Esophagus (tissue), 2 donors: ENCODE results near the gene FAM53B. TPM values are rescaled to one million over a fixed set of nuclear protein-coding genes. Genes with fewer than 3 reads are reported as not detected.
A peak's percentile ranks its signal among the peaks of the same experiment; 100 is the strongest.

Experiments used
- H3K27ac ChIP-seq, 2 donors: one replicate each; pipeline ENCODE4 v1.5.1; 2013; ENCODE audit warnings: low read depth in 2 of 2, mild to moderate bottlenecking in 2 of 2, inconsistent platforms in 1 of 2, low read length in 1 of 2, moderate library complexity in 1 of 2
- H3K27me3 ChIP-seq, 2 donors: one replicate each; pipeline ENCODE4 v1.6.1; 2013; ENCODE audit warnings: low read length in 2 of 2, control low read depth in 1 of 2, mild to moderate bottlenecking in 1 of 2; ENCODE audit not compliant: insufficient read depth in 2 of 2, control insufficient read depth in 1 of 2
- H3K36me3 ChIP-seq, 2 donors: one replicate each; pipeline ENCODE4 v1.6.1; 2013; ENCODE audit warnings: low read length in 1 of 2; ENCODE audit not compliant: control insufficient read depth in 2 of 2, insufficient read depth in 2 of 2
- H3K4me1 ChIP-seq, 2 donors: one replicate each; pipeline ENCODE4 v1.6.1; 2013; ENCODE audit warnings: low read length in 1 of 2; ENCODE audit not compliant: control insufficient read depth in 2 of 2, insufficient read depth in 2 of 2
- H3K4me3 ChIP-seq, 2 donors: one replicate each; pipeline ENCODE4 v1.5.1; 2013; ENCODE audit warnings: low read length in 2 of 2, mild to moderate bottlenecking in 2 of 2, low read depth in 1 of 2, moderate library complexity in 1 of 2
- H3K9me3 ChIP-seq, 2 donors: one replicate each; pipeline ENCODE4 v1.6.1; 2013; ENCODE audit warnings: mild to moderate bottlenecking in 2 of 2, low read depth in 1 of 2, low read length in 1 of 2, moderate library complexity in 1 of 2; ENCODE audit not compliant: control insufficient read depth in 2 of 2, insufficient read depth in 1 of 2
- WGBS, 2 donors: extraction: QIAGEN DNeasy Blood & Tissue Kit; methylation state at CpG; one replicate each; pipeline ENCODE4 v1.1.7; 2013; 5-methylcytosine and 5-hydroxymethylcytosine counted together
- polyA plus RNA-seq, 2 donors: library from polyadenylated mRNA; stranded (reverse); fragments of 200-250 nt; gene quantifications; one replicate each; pipeline ENCODE4 v1.2.3, GENCODE V29; 2013
- donor health status: healthy with polysubstance abuse.
- donor health status: Bipolar disorder and iron deficiency.

FAM53B gene
- polyA plus RNA-seq, 2 donors, result 9.0 to 16.8 TPM

- Histone ChIP-seq H3K4me1 (peaks cover 0 to 28% of the 10 kb centered on the region in 2 donors), H3K27ac (peak overlapping the region in 1 of 2 donors; percentile 4), H3K36me3 (peaks cover 0 to 36% of the 10 kb centered on the region in 2 donors)
Observed at GRCh38 chr10:124694481-124695220, 49.5 kb downstream of the FAM53B start.

GRCh38 chr10:124693801-124694416, 50.3 kb downstream of the FAM53B start:
- Histone ChIP-seq H3K4me1 (peaks cover 0 to 22% of the 10 kb centered on the region in 2 donors), H3K27me3 (no peaks in the 10 kb centered on the region), H3K27ac (peak overlapping the region in 1 of 2 donors; percentile 2), H3K4me3 (no peak overlapping the region), H3K9me3 (no peaks in the 10 kb centered on the region), H3K36me3 (peaks cover 0 to 33% of the 10 kb centered on the region in 2 donors)
- 56 to 64% methylated on average over 10 of the region's 10 CpGs for WGBS, 2 donors

More at GRCh38 chr10:124694481-124695220, 49.5 kb downstream of the FAM53B start:
- 81 to 87% methylated on average over 14 of the region's 14 CpGs for WGBS, 2 donors
- Histone ChIP-seq H3K9me3 (no peaks in the 10 kb centered on the region), H3K4me3 (no peak overlapping the region), H3K27me3 (no peaks in the 10 kb centered on the region)

GRCh38 chr10:124693396-124693795, 50.8 kb downstream of the FAM53B start:
- H3K27ac ChIP-seq, result no peak overlapping the region
- H3K4me3 ChIP-seq, result no peak overlapping the region
- no peaks in the 10 kb centered on the region for H3K9me3 ChIP-seq
- no peaks in the 10 kb centered on the region for H3K27me3 ChIP-seq
- 83 to 86% methylated on average over 13 of the region's 13 CpGs for WGBS, 2 donors
- peaks cover 0 to 32% of the 10 kb centered on the region in 2 donors for H3K36me3 ChIP-seq
- peaks cover 0 to 20% of the 10 kb centered on the region in 2 donors for H3K4me1 ChIP-seq

GRCh38 chr10:124692100-124692446, 52.1 kb downstream of the FAM53B start:
- Histone ChIP-seq H3K4me3 (no peak overlapping the region), H3K4me1 (peaks cover 0 to 10% of the 10 kb centered on the region in 2 donors), H3K9me3 (no peaks in the 10 kb centered on the region), H3K27ac (no peak overlapping the region), H3K27me3 (no peaks in the 10 kb centered on the region), H3K36me3 (peaks cover 0 to 34% of the 10 kb centered on the region in 2 donors)
- WGBS, 2 donors, result 90 to 95% methylated on average over 8 of the region's 8 CpGs

GRCh38 chr10:124691421-124692099, 52.6 kb downstream of the FAM53B start:
- Histone ChIP-seq H3K27me3 (no peaks in the 10 kb centered on the region), H3K36me3 (peaks cover 0 to 36% of the 10 kb centered on the region in 2 donors), H3K27ac (no peak overlapping the region), H3K9me3 (no peaks in the 10 kb centered on the region), H3K4me3 (no peak overlapping the region), H3K4me1 (peaks cover 0 to 9% of the 10 kb centered on the region in 2 donors)
- 76 to 87% methylated on average over 11 of the region's 11 CpGs for WGBS, 2 donors

DNA sequence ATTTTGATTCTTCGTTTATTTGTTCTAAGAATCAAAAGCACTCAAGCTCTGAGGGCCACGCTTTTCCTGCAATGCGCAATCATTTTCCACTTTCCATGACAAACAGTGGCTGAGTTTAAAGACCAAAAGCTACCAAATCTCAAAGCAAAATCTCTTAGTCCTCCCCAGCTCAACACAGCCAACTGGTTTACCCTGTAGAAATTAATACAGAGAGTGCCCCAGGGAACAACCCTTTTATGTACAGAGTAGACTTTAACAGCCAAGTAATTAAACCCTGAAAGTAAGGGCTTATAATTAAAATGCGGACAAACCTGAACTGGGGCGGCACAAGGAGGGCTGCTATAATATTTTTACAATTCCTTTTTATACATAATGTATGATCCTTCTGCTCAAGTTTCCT, 53.2 kb downstream of the FAM53B start:
- H3K4me3 ChIP-seq, result no peak overlapping the region
- no peaks in the 10 kb centered on the region for H3K9me3 ChIP-seq
- H3K4me1 ChIP-seq, result peaks cover 0 to 10% of the 10 kb centered on the region in 2 donors
- peaks cover 0 to 36% of the 10 kb centered on the region in 2 donors for H3K36me3 ChIP-seq
- H3K27me3 ChIP-seq, result no peaks in the 10 kb centered on the region
- no peak overlapping the region for H3K27ac ChIP-seq
- 70 to 76% methylated on average over 5 of the region's 5 CpGs for WGBS, 2 donors

DNA sequence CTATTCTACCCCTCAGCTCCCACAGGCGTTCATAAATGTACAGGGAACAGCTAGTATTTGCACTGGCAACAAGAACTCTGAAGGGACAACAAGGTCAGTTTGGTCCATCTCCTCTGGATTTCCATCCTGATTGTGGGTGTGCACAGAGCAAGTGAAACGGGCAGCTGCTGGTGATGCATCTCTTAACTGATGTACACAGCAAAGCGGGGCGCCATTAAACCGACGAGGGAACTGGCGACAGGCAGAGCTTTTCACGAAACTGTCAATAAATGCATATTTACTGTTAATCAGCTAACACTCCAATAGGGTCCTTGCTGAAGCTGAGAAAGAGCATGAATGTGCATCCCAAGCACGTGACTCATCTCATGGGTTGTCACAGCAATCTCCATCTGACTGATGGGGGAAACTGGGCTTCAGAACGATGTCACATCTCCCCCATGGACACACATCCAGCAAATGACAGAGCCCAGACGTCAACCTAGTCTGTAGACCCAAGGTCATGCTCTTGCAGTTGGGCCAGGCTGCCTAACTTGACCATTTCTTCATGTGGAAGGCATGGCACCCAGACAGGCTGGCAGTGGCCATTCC, 54.2 kb downstream of the FAM53B start:
- Histone ChIP-seq H3K36me3 (peaks cover 0 to 33% of the 10 kb centered on the region in 2 donors), H3K4me3 (no peak overlapping the region), H3K27ac (peak overlapping the region in 1 of 2 donors; percentile 42), H3K9me3 (no peaks in the 10 kb centered on the region), H3K4me1 (peaks cover 0 to 10% of the 10 kb centered on the region in 2 donors), H3K27me3 (no peaks in the 10 kb centered on the region)
- 90 to 93% methylated on average over 11 of the region's 11 CpGs for WGBS, 2 donors

GRCh38 chr10:124688889-124689670, 55.1 kb downstream of the FAM53B start:
- H3K4me3 ChIP-seq, result no peak overlapping the region
- H3K9me3 ChIP-seq, result no peaks in the 10 kb centered on the region
- peaks cover 0 to 26% of the 10 kb centered on the region in 2 donors for H3K36me3 ChIP-seq
- 79 to 80% methylated on average over 12 of the region's 12 CpGs for WGBS, 2 donors
- H3K27me3 ChIP-seq, result no peaks in the 10 kb centered on the region
- peaks cover 0 to 10% of the 10 kb centered on the region in 2 donors for H3K4me1 ChIP-seq
- H3K27ac ChIP-seq, result peak overlapping the region in 1 of 2 donors; percentile 42

DNA sequence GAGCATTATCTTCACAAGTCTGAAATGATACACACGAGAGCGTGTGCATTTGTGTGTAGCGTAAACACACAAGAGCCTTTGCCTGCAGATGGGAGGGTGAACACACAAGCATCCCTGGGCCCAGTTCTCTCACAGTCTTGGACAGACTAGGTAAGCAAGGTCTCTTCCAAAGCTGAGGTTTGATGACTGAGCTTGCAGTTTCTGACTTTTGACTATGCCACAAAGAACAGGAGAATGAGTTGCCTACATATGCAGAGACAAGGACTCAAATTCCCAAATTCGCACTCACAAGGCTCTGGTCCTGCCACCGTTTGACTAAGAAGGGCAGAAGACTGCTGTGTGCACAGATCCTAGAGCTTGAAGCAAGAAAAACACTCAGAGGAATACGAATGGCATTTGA, 55.8 kb downstream of the FAM53B start:
- Histone ChIP-seq H3K36me3 (peaks cover 0 to 22% of the 10 kb centered on the region in 2 donors), H3K4me3 (no peak overlapping the region), H3K4me1 (peaks cover 0 to 16% of the 10 kb centered on the region in 2 donors), H3K27ac (no peak overlapping the region), H3K9me3 (no peaks in the 10 kb centered on the region), H3K27me3 (no peaks in the 10 kb centered on the region)
- 81 to 85% methylated on average over 6 of the region's 6 CpGs for WGBS, 2 donors
